ENCODE data around the gene ADAP1. TPM values are rescaled to one million over a fixed set of nuclear protein-coding genes. Genes with fewer than 3 reads are reported as not detected.
A peak's percentile ranks its signal among the peaks of the same experiment; 100 is the strongest.

The ADAP1 gene
- total RNA-seq, 6 experiments from 2014 or later, result 1.4 to 4.2 (median 2.7) TPM

DNA sequence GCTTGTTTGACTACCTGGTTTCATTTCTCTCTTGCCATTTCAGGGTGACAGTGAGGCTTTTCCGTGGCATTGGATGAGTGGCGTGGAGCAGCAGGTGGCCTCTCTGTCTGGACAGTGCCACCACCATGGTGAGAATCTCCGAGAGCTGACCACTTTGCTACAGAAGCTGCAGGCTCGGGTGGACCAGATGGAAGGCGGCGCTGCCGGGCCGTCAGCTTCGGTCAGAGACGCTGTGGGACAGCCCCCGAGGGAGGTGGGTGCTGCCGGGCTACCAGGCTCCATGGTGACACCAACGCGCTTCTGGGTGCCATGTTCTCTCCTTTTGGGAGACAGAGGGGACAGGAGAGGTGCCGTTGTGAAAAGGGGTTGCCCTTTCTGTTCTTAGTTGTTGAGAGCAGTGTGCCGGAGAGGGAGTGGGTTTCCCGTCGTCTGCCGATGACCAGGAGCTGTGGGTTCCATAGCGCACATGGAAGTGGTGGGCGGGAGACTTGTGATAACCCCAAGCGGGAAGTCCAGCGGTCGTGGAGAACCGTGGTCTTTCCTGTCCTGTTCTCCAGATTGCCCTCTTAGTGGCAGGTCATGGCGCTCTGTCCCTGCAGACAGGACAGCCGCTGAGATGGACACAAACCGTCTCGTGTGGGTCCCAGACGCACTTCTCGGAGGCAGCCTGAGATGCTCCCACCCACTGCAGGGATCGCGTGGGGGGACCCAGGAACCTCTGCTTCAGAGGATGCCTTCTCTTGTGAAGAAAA is 100.9 kb downstream of the ADAP1 start:
- Histone ChIP-seq H3K27ac (no peak overlapping the region), H3K4me3 (no peak overlapping the region), H3K36me3 (peaks cover 0 to 66% (median 28%) of the 10 kb centered on the region in 4 donors), H3K4me1 (peaks cover 0 to 15% (median 5%) of the 10 kb centered on the region in 4 donors), H3K9me3 (no peaks in the 10 kb centered on the region), H3K27me3 (no peaks in the 10 kb centered on the region)
- ATAC-seq (peak in 2 of 4 donors; percentile 6 to 10), DNase-seq (peak in 1 of 3 donors; percentile 40)
- TF ChIP-seq POLR2A (IDR thresholded peaks at IDR 0.05), result no peak
- TF ChIP-seq, protein P1, sequence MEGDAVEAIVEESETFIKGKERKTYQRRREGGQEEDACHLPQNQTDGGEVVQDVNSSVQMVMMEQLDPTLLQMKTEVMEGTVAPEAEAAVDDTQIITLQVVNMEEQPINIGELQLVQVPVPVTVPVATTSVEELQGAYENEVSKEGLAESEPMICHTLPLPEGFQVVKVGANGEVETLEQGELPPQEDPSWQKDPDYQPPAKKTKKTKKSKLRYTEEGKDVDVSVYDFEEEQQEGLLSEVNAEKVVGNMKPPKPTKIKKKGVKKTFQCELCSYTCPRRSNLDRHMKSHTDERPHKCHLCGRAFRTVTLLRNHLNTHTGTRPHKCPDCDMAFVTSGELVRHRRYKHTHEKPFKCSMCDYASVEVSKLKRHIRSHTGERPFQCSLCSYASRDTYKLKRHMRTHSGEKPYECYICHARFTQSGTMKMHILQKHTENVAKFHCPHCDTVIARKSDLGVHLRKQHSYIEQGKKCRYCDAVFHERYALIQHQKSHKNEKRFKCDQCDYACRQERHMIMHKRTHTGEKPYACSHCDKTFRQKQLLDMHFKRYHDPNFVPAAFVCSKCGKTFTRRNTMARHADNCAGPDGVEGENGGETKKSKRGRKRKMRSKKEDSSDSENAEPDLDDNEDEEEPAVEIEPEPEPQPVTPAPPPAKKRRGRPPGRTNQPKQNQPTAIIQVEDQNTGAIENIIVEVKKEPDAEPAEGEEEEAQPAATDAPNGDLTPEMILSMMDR (IDR thresholded peaks at IDR 0.05), result no peak
- intact Hi-C loops (cut with DNase I), result no loop called here
- WGBS (ENCODE audit: insufficient coverage, low coverage, low lambda C conversion rate, missing lambda C conversion rate), result 72% methylated on average over 8 of the region's 33 CpGs

DNA sequence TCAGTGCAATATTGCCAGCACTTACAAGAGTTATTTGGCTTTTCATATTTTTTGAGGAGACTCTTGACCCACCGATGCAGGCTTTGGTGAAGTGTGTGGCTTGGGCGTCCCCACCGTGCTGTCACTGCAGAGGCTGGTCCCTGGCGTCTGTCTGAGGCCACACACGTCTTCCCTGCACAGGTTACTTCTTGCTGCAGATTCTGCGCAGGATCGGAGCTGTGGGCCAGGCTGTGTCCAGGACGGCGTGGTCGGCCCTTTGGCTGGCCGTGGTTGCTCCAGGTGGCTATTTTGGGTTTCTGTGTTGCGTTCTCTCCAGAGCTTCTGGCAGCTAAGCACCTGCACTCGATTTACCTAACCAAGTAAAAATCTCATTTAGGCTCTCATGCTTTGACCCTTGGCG is 103.3 kb downstream of the ADAP1 start:
- no peaks in the 10 kb centered on the region for H3K27me3 ChIP-seq
- no peak for ATAC-seq
- H3K9me3 ChIP-seq, result no peaks in the 10 kb centered on the region
- peaks cover 0 to 11% (median 4%) of the 10 kb centered on the region in 4 donors for H3K4me1 ChIP-seq
- TF ChIP-seq, protein P1 (IDR thresholded peaks at IDR 0.05), result no peak
- TF ChIP-seq POLR2A (IDR thresholded peaks at IDR 0.05), result no peak
- no peak for DNase-seq
- 96% methylated on average over 8 of the region's 14 CpGs for WGBS (ENCODE audit: insufficient coverage, low coverage, low lambda C conversion rate, missing lambda C conversion rate)
- no peak overlapping the region for H3K27ac ChIP-seq
- peaks cover 0 to 57% (median 22%) of the 10 kb centered on the region in 4 donors for H3K36me3 ChIP-seq
- H3K4me3 ChIP-seq, result no peak overlapping the region
- intact Hi-C loops (cut with DNase I), result no loop called here

DNA sequence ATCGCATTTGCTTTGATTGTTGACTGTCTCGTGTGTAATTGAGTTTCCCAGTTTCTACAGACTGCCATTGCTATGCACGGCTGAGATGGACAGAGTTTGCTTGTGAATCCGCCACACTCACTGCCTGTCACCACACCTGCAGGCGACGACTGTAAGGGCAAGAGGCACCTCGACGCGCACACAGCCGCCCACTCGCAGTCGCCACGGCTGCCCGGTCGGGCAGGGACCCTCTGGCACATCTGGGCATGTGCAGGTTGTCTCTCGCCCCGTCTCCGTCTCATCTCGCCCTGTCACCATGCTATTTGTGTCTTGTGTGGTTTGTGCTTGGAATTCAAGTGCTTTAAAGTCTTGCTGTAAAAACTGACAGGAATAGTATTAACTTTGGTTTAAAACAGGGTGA is 104.7 kb downstream of the ADAP1 start:
- ATAC-seq (no peak), DNase-seq (no peak)
- TF ChIP-seq, protein P1 (IDR thresholded peaks at IDR 0.05), result no peak
- no peak for TF ChIP-seq POLR2A (IDR thresholded peaks at IDR 0.05)
- Histone ChIP-seq H3K4me3 (no peak overlapping the region), H3K36me3 (peaks cover 0 to 57% (median 22%) of the 10 kb centered on the region in 4 donors), H3K27ac (no peak overlapping the region), H3K9me3 (no peaks in the 10 kb centered on the region), H3K27me3 (no peaks in the 10 kb centered on the region), H3K4me1 (peaks cover 0 to under 1% (median 0%) of the 10 kb centered on the region in 4 donors)
- intact Hi-C loops (cut with DNase I), result loop anchor here in 1 of 2 donors (10.0 kb wide), 1 partner anchor 65 kb away; no protein-coding TSS in a partner anchor
- WGBS (ENCODE audit: insufficient coverage, low coverage, low lambda C conversion rate, missing lambda C conversion rate), result 100% methylated on average over 3 of the region's 19 CpGs

DNA sequence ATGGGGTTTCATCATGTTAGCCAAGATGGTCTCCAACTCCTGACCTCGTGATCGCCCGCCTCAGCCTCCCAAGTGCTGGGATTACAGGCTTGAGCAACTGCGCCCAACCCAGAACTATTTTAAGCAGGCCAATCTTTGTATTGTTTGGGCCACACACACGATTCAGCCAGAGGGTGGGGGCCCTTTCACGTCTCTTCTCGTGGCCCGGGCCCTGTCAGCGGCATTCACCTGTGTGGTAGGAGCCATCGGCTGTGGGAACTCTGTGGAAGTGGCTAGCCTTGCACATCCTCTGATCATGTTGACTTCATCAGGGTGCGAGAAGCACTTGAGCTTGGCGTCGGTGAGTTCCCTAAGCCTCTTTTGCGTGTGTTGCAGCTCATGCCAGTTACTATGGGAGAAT is 105.3 kb downstream of the ADAP1 start:
- DNase-seq (no peak), ATAC-seq (no peak)
- Histone ChIP-seq H3K9me3 (no peaks in the 10 kb centered on the region), H3K27ac (no peak overlapping the region), H3K4me1 (no peaks in the 10 kb centered on the region), H3K4me3 (no peak overlapping the region), H3K36me3 (peaks cover 0 to 54% (median 21%) of the 10 kb centered on the region in 4 donors), H3K27me3 (no peaks in the 10 kb centered on the region)
- no peak for TF ChIP-seq POLR2A (IDR thresholded peaks at IDR 0.05)
- TF ChIP-seq, protein P1 (IDR thresholded peaks at IDR 0.05), result no peak
- 75% methylated on average over 4 of the region's 14 CpGs for WGBS (ENCODE audit: insufficient coverage, low coverage, low lambda C conversion rate, missing lambda C conversion rate)
- intact Hi-C loops (cut with DNase I), result loop anchor here in 1 of 2 donors (10.0 kb wide), 1 partner anchor 64 kb away; no protein-coding TSS in a partner anchor

Other genes with a start within 250 kb of the ADAP1 start
- gene DNAAF5, start 228.0 kb downstream of the ADAP1 start, total RNA-seq, result 10 to 100 TPM in 5 of 6 experiments, 1 to 10 TPM in 1; 9.5 to 22.8 (median 10.5) TPM
- 10 to 100 TPM in 3 of 6 experiments, 1 to 10 TPM in 3; 4.7 to 20.8 (median 11.3) TPM for gene PRKAR1B, start 227.4 kb downstream of the ADAP1 start, total RNA-seq
- 10 to 100 TPM; 33.4 to 54.0 (median 48.7) TPM for gene SUN1, start 122.2 kb downstream of the ADAP1 start, total RNA-seq
- gene GET4, start 78.1 kb downstream of the ADAP1 start, total RNA-seq, result 10 to 100 TPM; 15.6 to 38.3 (median 28.3) TPM
- gene COX19, start 20.9 kb upstream of the ADAP1 start, total RNA-seq, result 1 to 10 TPM; 3.2 to 6.5 (median 4.0) TPM
- not detected for gene CYP2W1, start 28.5 kb upstream of the ADAP1 start, total RNA-seq
- 10 to 100 TPM; 13.3 to 45.3 (median 22.8) TPM for gene GPR146, start 89.9 kb upstream of the ADAP1 start, total RNA-seq
- 10 to 100 TPM in 4 of 6 experiments, 1 to 10 TPM in 2; 7.0 to 26.4 (median 11.9) TPM for gene GPER1, start 133.4 kb upstream of the ADAP1 start, total RNA-seq
- 10 to 100 TPM; 24.3 to 43.1 (median 31.8) TPM for gene ZFAND2A, start 205.5 kb upstream of the ADAP1 start, total RNA-seq